Endothelial cell of hepatic sinusoid (primary cell): Measurements from ENCODE around the gene CGB3.
"Not testable (repeated sequence)": the region's sequence is repeated elsewhere in the genome, so short reads cannot be mapped to it uniquely, and the experiment has no call there.

ENCODE experiments used
- in situ Hi-C: cut with HindIII; loops from 2 replicates; pipeline ENCODE4 v1.10.0; 2017; ENCODE audit warnings: low sequenced_read_pairs

The CGB3 gene

DNA sequence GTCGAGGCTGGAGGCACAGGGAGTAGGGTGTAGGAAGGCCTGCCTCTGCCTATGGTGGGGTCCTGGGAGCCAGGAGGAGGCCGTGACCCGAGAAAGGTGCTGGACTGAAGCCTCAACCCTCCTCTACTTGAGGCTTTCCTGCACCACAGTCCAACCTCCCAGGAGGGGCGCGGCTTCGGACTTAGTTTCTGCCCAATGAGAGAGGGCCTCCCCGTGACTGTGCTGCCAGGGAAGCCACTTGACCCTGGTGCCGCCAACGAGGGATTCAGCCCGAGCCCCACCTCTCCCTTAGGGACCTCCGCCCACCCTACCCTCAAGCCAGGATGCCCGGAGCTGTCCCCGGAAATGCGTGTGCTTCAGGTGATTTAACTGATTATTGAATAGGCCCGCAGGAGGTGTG lies at the start of gene CGB3:
CGB3 (minus strand) TSS at position 101 of the 400 bp plus-strand sequence. CDS start 362 bp downstream, outside the sequence.
- in situ Hi-C loops, result not testable (repeated sequence)

- in situ Hi-C loops, result no loop called here
These were observed 47.9 kb upstream of the CGB3 start for GRCh38 chr19:49071860-49072547.

DNA sequence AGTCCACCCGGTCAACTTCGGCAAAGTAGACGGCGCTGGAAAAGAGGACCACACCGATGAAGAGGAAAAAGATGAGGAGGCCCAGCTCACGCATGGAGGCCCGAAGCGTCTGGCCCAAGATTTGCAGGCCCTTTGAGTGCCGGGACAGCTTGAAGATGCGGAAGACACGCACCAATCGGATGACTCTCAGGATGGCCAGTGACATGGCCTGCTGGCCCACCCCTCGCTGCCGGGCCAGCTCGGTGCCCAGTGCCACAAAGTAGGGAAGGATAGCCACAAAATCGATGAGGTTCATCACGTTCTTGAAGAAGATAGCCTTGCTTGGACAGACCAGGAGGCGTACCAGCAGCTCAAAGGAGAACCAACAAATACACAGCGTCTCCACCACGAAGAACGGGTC lies 46.3 kb upstream of the CGB3 start:
- in situ Hi-C loops, result no loop called here

DNA sequence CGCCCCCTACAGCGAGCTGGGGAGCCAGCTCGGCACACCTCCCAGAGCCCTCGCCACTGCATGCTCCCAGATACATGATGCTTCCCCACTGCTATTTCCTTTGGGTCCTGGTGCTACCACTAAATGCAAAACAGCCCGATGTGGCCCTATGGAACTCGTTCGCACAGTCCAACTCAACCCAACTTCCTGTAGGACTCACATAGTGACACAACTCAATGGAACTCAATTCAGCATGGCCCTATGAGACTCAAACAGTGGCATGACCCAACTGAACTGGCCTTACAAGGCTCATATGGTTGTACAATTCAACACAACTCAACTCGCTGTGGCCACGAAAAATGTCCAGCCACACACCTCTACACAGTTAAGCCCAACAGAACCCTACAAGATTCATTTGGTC lies 44.9 kb upstream of the CGB3 start:
- in situ Hi-C loops, result no loop called here

- in situ Hi-C loops, result no loop called here
These were observed 43.4 kb upstream of the CGB3 start for GRCh38 chr19:49067554-49067953.

- in situ Hi-C loops, result no loop called here
These were observed 41.9 kb upstream of the CGB3 start for GRCh38 chr19:49065905-49066512.

DNA sequence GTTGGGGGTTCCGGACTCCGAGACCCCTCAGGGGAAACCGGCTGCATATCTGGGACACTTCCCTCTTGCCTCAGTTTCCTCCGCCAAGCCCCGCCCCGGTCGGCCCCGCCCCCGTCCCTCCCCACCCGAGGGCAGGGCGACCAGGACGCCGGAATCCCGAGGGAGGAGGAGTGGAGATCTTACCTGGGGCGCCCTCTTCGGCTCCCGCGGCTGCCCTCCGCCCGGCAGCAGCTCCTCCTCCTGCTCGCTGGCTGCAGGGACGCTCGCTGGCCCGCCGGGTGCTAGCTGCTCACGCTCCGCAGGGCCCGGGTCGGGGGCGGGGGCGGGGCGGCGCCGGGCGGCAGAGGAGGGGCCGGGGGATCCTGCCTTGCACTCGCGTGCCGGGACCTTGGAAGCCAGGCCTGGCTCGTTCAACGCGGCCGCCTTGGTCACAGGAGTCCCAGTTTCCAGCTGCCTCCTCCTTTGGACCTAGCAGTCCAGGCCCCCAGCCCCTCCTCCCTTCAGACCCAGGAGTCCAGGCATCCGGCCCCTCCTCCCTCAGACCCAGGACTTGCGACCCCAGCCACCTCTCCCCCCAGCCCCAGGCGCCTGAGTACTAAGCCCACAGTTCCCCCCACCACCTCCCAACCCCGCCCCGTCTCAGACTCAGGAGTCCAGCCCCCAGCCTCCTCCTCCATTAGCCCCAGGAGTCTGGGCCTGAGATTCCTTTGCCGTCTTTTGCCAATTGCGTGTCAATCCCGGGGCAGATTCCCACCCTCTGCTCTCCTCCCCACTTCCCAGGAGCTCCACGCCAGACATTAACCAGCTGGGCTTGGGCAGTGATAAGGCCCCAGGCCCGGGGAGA lies 40.9 kb upstream of the CGB3 start, which contains the start of gene NTF4:
NTF4 (minus strand) TSS at position 51 of the 844 bp plus-strand sequence. CDS start 2,821 bp downstream, outside the sequence.
- in situ Hi-C loops, result no loop called here

GRCh38 chr19:49064029-49064629 lies 40.0 kb upstream of the CGB3 start:
- in situ Hi-C loops, result no loop called here

DNA sequence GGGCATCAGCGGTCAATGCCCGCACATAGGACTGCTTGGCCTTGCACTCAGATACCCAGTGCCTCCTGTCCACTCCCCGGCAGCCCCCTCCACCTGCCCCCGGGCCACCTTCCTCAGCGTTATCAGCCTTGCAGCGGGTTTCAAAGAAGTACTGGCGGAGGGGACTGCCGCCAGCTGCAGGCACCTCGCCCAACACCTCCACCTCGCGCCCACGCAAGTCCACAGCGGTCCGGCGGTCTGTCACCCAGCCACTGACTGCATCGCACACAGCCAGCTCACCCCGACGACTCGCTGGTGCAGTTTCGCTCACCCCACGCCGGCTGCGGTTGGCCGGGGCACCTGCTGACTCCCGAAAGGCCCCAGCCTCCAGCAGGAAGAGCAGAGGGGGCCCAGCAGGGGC lies 37.3 kb upstream of the CGB3 start:
- in situ Hi-C loops, result no loop called here

- in situ Hi-C loops, result no loop called here
These were observed 36.9 kb upstream of the CGB3 start for GRCh38 chr19:49061000-49061399.

GRCh38 chr19:49059053-49059452 lies 34.9 kb upstream of the CGB3 start:
- in situ Hi-C loops, result no loop called here

DNA sequence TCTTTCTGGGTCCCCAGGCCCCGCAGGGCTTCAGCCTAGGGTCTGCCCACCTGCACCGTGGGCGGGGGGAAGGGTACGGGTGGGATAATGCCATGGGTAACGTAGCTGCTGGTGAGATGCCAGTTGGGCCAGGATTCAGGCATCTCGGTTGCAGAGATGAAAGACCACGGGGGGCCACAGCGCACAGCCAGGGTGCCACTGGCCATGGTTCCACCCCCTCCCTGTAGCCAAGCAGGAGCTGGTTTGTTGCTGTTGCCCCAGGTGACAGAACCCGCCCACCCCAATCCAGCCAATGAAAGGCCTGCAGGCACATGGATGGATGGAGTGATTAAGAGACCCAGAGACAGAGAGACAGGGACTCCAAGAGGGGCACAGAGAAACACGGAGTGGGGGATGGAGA lies 34.4 kb upstream of the CGB3 start:
- in situ Hi-C loops, result no loop called here

GRCh38 chr19:49057636-49058234 lies 33.6 kb upstream of the CGB3 start, which contains the start of gene CGB7:
Gene CGB7 (minus strand): TSS chr19:49057749. CDS start chr19:49055375, 2,374 bp downstream.
- in situ Hi-C loops, result no loop called here

DNA sequence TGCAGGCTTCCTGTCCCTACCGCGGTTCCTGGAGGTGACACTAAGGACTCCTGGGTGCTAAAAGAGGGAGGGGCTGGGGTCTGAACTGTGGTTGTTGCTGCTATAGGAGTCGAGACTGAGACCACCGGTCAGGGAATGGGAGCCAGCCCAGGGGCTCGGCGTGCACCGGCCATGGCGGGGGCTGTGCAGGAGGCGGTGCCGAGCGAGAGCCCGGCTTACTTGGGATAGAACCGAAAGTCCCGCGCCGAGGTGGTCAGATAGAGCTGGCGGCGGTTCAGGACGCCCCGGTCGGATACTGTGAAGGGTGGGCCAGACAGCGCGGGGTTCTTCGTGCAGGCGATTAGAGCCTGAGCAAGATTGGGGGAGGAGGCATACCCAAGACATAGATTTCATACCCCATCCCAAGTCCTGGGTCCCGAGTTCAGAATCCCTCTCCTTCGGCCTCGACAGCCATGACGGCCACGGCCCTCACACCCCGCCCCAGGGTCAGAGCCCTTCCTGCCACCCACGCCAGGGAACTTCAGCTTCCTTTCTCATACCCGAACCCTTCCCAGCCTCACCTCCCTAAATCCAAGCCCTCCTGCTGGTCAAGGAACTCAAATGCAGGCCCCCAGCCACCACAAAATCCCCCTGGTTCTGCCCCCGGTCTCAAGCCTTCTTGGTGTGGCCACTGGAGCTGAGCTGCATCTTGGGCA lies 32.9 kb upstream of the CGB3 start:
- in situ Hi-C loops, result not testable (repeated sequence)

GRCh38 chr19:49056101-49056901 lies 32.2 kb upstream of the CGB3 start:
- in situ Hi-C loops, result no loop called here

DNA sequence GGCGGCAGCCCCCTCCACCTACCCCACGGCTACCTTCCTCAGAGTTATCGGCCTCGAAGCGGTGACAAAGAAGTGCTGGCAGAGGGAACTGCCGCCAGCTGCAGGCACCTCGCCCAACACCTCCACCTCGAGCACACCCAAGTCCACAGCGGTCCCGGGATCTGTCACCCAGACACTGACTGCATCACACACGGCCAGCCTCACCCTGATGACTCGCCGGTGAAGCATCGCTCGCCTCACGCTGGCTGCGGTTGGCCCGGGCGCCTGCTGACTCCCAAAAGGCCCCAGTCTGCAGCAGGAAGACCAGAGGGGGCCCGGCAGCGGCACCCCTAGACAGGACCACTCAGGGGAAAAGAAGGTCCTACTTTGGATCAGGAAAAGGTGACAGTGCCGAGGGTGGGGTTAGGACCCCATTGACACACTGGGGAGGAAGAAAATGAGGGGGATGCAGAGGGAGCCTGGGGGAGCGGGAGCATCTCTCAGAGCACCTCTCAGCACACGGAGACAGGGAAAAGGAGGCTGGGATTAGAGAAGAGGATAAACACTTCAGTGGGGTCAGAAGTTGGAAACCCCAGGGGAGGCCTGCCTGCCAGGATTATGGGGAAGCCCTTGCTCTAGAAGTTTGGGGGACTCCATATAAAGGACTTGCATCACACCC lies 26.4 kb upstream of the CGB3 start:
- in situ Hi-C loops, result not testable (repeated sequence)

DNA sequence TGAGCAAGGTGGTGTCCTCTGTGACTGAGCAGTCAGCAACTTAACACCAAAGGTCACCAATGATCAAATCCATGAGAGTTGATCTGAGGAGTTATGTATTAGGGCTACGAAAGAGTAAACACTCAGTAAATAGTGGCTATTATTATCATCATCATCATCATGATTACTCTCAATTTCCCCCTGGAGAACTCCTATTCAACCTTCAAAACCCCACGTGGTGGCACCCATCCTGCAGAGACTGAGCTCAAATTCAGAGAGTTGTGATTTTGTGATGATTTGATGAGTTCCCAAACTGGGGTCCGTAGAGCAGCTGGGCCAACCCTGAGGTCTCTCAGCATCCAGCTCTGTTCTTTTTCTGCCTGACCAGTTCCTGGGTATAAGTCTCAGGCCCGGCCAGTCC lies 25.7 kb upstream of the CGB3 start:
- in situ Hi-C loops, result not testable (repeated sequence)

DNA sequence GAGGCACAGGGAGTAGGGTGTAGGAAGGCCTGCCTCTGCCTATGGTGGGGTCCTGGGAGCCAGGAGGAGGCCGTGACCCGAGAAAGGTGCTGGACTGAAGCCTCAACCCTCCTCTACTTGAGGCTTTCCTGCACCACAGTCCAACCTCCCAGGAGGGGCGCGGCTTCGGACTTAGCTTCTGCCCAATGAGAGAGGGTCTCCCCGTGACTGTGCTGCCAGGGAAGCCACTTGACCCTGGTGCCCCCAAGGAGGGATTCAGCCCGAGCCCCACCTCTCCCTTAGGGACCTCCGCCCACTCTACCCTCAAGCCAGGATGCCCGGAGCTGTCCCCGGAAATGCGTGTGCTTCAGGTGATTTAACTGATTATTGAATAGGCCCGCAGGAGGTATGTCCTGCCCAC lies 24.9 kb upstream of the CGB3 start, which contains the start of gene CGB8:
CGB8 (minus strand) TSS at position 101 of the 400 bp plus-strand sequence. CDS start 372 bp downstream, outside the sequence.
- in situ Hi-C loops, result not testable (repeated sequence)

- in situ Hi-C loops, result not testable (repeated sequence)
These were observed 19.4 kb upstream of the CGB3 start, which contains the start of gene CGB5 for GRCh38 chr19:49043548-49043947. Gene CGB5 (plus strand): TSS chr19:49043848. CDS start chr19:49044210, 362 bp downstream.
